ENCODE measurements around the gene PET100.

DNA sequence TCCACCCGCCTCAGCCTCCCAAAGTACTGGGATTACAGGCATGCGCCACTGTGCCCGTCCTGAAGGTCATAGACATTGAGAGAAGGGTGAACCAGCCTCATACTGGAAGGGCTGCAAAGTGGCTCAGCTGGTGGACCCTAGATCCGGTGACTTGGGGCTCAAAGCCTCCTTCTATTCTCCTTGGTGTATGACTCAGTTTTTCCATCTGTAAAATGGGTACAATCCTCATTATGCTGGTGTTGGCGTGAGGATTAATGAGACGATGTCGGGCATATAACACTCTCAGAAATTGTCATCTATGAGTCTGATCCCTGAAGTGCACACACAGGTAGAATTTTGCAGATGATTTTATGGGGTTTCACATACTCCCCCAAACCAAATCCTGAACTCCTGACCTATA is 39.8 kb upstream of the PET100 start:
- TF ChIP-seq, protein P1, sequence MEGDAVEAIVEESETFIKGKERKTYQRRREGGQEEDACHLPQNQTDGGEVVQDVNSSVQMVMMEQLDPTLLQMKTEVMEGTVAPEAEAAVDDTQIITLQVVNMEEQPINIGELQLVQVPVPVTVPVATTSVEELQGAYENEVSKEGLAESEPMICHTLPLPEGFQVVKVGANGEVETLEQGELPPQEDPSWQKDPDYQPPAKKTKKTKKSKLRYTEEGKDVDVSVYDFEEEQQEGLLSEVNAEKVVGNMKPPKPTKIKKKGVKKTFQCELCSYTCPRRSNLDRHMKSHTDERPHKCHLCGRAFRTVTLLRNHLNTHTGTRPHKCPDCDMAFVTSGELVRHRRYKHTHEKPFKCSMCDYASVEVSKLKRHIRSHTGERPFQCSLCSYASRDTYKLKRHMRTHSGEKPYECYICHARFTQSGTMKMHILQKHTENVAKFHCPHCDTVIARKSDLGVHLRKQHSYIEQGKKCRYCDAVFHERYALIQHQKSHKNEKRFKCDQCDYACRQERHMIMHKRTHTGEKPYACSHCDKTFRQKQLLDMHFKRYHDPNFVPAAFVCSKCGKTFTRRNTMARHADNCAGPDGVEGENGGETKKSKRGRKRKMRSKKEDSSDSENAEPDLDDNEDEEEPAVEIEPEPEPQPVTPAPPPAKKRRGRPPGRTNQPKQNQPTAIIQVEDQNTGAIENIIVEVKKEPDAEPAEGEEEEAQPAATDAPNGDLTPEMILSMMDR (conservative IDR thresholded peaks at IDR 0.05 in 1 of 2, IDR thresholded peaks at IDR 0.05 in 1 of 2; ENCODE audit: extremely low read depth in 1 of 2, insufficient read depth in 1 of 2, low read depth in 1 of 2, low read length in 2 of 2): no peak
- no peak for TF ChIP-seq EZH2 (IDR thresholded peaks at IDR 0.05; ENCODE audit: borderline replicate concordance, low read length)
